Upper lobe of left lung (tissue), 6 donors: ENCODE measurements around the gene SCAMP5. TPM values are rescaled to one million over a fixed set of nuclear protein-coding genes. Genes with fewer than 3 reads are reported as not detected.

Experiments
- ATAC-seq, 2 donors: fragments of 200-7000 bp; cut with Tn5 transposase; one replicate each; pipeline ENCODE4 v1.9.1; 2022; ENCODE audit warnings: mild to moderate bottlenecking in 2 of 2, moderate library complexity in 2 of 2; ENCODE audit not compliant: low FRiP score in 2 of 2
- DNase-seq, 2 donors: peaks; one replicate each; pipeline ENCODE4 v3.0.0-alpha.2; 2019 to 2020
- H3K27ac ChIP-seq, 4 donors: fragments of 200-600 bp; sonication (generic); one replicate each; pipeline ENCODE4 v1.5.1; 2016 to 2019
- H3K27me3 ChIP-seq, 4 donors: fragments of 200-600 bp; sonication (generic); one replicate each; pipeline ENCODE4 v1.5.1; 2017 to 2019
- H3K36me3 ChIP-seq, 4 donors: fragments of 200-600 bp; sonication (generic); one replicate each; pipeline ENCODE4 v1.5.1; 2016 to 2019
- H3K4me1 ChIP-seq, 4 donors: fragments of 200-600 bp; sonication (generic); one replicate each; pipeline ENCODE4 v1.5.1; 2018 to 2019
- H3K4me3 ChIP-seq, 4 donors: fragments of 200-600 bp; sonication (generic); one replicate each; pipeline ENCODE4 v1.5.1; 2017 to 2019; ENCODE audit warnings: mild to moderate bottlenecking in 2 of 4, moderate library complexity in 1 of 4
- H3K9me3 ChIP-seq, 4 donors: fragments of 200-600 bp; sonication (generic); one replicate each; pipeline ENCODE4 v1.5.1; 2018 to 2019
- CTCF ChIP-seq, 6 experiments: fragments of 450-650 bp in 4 of 6; fragments of 200-600 bp in 2 of 6; sonication (generic) in 2 of 6; IDR thresholded peaks; one replicate each; pipeline ENCODE4 v1.5.1; 2016 to 2019; ENCODE audit warnings: antibody characterized with exemption in 6 of 6
- EP300 ChIP-seq, 4 donors: sonication (generic); formaldehyde crosslinking; IDR thresholded peaks; one replicate each; pipeline ENCODE4 v1.5.1; 2017; ENCODE audit warnings: antibody characterized with exemption in 4 of 4, control low read depth in 2 of 4
- POLR2A ChIP-seq, 4 donors: fragments of 450-650 bp; IDR thresholded peaks; one replicate each; pipeline ENCODE4 v1.5.1; 2016 to 2017; ENCODE audit warnings: antibody characterized with exemption in 4 of 4, mild to moderate bottlenecking in 2 of 4
- POLR2AphosphoS5 ChIP-seq, 2 donors: sonication (generic); formaldehyde crosslinking; IDR thresholded peaks; one replicate each; pipeline ENCODE4 v1.5.1; 2017; ENCODE audit warnings: antibody characterized with exemption in 2 of 2
- WGBS, 2 donors: methylation state at CpG; one replicate each; pipeline ENCODE4 v1.1.5; 2017 to 2018; 5-methylcytosine and 5-hydroxymethylcytosine counted together
- total RNA-seq, 6 donors: library from RNA; depleted of rRNA in 4 of 6; stranded (reverse); fragments of >200 nt in 4 of 6; gene quantifications; one replicate each; pipeline versions ENCODE4 v1.1.0 to v1.2.1, GENCODE V29; 2016 to 2021
- donor health status: DM: no; HTN: no; CAD: no; lungs with moderate emphysema.
- donor health status: DM: no; HTN: yes; CAD: no; lungs with severe emphysema.

SCAMP5 gene
- total RNA-seq, result 10 to 100 TPM in 1 of 6 donors, 1 to 10 TPM in 5; 1.0 to 12.3 (median 3.0) TPM

DNA sequence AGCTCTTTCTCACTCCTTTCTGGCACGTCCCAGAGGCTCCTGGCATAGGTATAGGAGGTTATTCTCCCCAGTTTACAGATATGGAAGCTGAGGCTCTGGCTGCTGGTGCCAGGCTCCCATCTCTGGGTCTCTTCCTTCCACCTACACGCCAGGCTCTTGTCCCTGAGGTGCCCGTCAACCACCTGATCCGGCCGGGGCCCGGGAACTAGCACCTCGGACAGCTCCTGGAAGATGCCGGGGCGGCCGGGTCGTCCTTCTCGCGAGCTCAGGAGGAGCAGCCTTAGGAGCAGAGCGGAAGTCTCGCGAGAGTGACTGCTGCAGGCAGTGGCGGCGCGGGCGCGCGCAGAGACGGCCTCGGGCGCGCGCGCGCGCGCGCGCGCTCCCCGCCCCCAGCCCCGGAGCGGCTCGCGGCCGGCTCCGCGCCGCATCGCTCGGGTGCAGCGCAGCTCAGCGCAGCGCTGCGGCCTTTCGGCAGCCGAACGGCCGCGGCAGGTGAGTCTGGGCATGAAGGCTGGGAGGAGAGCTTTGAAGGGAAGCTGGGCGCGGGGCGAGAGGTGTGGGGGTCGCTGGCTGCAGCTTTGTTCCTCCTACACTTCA lies at the start of gene SCAMP5:
Gene SCAMP5, plus strand, starts transcription at position 382 of the 597 bp plus-strand sequence. CDS start 16,277 bp downstream, outside the sequence.
- peak within 1 kb of the TSS; percentile 46 to 77 (median 63) for H3K4me3 ChIP-seq
- H3K36me3 ChIP-seq, result no peaks in the 10 kb centered on the region
- H3K27ac ChIP-seq, result no peak within 1 kb of the TSS
- no peaks in the 10 kb centered on the region for H3K9me3 ChIP-seq
- DNase-seq (peak; percentile 95 to 97), ATAC-seq (peak; percentile 92 to 95)
- H3K4me1 ChIP-seq, result peaks cover 10 to 13% (median 11%) of the 10 kb centered on the region in 4 donors
- H3K27me3 ChIP-seq, result peaks cover 0 to 8% (median 1%) of the 10 kb centered on the region in 4 donors
- TF ChIP-seq POLR2A (IDR thresholded peaks at IDR 0.05) (no peak), CTCF (IDR thresholded peaks at IDR 0.05) (no peak), EP300 (IDR thresholded peaks at IDR 0.05) (no peak), POLR2AphosphoS5 (IDR thresholded peaks at IDR 0.05) (no peak)
- WGBS, 2 donors, result 1 to 4% methylated on average over 12 to 18 of the region's 58 CpGs

GRCh38 chr15:74950078-74950908 lies 45.1 kb upstream of the SCAMP5 start:
- 46 to 54% methylated on average over 7 of the region's 7 CpGs for WGBS, 2 donors
- no peak overlapping the region for H3K4me3 ChIP-seq
- no peak overlapping the region for H3K27ac ChIP-seq
- TF ChIP-seq POLR2A (IDR thresholded peaks at IDR 0.05) (no peak), POLR2AphosphoS5 (IDR thresholded peaks at IDR 0.05) (no peak), CTCF (IDR thresholded peaks at IDR 0.05) (peak; percentile 93 to 98 (median 96))
- ATAC-seq (peak; percentile 88 to 89), DNase-seq (peak in 1 of 2 donors; percentile 62)
- H3K27me3 ChIP-seq, result no peaks in the 10 kb centered on the region
- no peaks in the 10 kb centered on the region for H3K9me3 ChIP-seq
- peaks cover 9 to 16% (median 14%) of the 10 kb centered on the region in 4 donors for H3K4me1 ChIP-seq
- H3K36me3 ChIP-seq, result no peaks in the 10 kb centered on the region

GRCh38 chr15:74951006-74951405 lies 44.4 kb upstream of the SCAMP5 start:
- Histone ChIP-seq H3K4me3 (no peak overlapping the region), H3K36me3 (no peaks in the 10 kb centered on the region), H3K4me1 (peaks cover 14 to 24% (median 21%) of the 10 kb centered on the region in 4 donors), H3K27me3 (no peaks in the 10 kb centered on the region), H3K9me3 (no peaks in the 10 kb centered on the region), H3K27ac (no peak overlapping the region)
- TF ChIP-seq CTCF (IDR thresholded peaks at IDR 0.05) (no peak), EP300 (IDR thresholded peaks at IDR 0.05) (no peak), POLR2AphosphoS5 (IDR thresholded peaks at IDR 0.05) (no peak), POLR2A (IDR thresholded peaks at IDR 0.05) (no peak)
- WGBS, 2 donors, result 70 to 89% methylated on average over 3 of the region's 3 CpGs
- DNase-seq (no peak), ATAC-seq (peak in 1 of 2 donors; percentile 4)

GRCh38 chr15:74954515-74954914 lies 40.8 kb upstream of the SCAMP5 start:
- no peaks in the 10 kb centered on the region for H3K9me3 ChIP-seq
- DNase-seq, result no peak
- H3K36me3 ChIP-seq, result no peaks in the 10 kb centered on the region
- TF ChIP-seq CTCF (IDR thresholded peaks at IDR 0.05) (no peak), POLR2AphosphoS5 (IDR thresholded peaks at IDR 0.05) (no peak), POLR2A (IDR thresholded peaks at IDR 0.05) (no peak), EP300 (IDR thresholded peaks at IDR 0.05) (no peak)
- peak overlapping the region in 1 of 4 donors; percentile 47 for H3K27ac ChIP-seq
- H3K4me3 ChIP-seq, result peak overlapping the region in 2 of 4 donors; percentile 6 to 80
- H3K27me3 ChIP-seq, result peaks cover 0 to 6% (median 3%) of the 10 kb centered on the region in 4 donors
- H3K4me1 ChIP-seq, result peaks cover 38 to 58% (median 52%) of the 10 kb centered on the region in 4 donors
- ATAC-seq, result no peak
